Measurements from ENCODE around the gene CD27. TPM values are rescaled to one million over a fixed set of nuclear protein-coding genes. Genes with fewer than 3 reads are reported as not detected.

Gene CD27
- total RNA-seq, 2 experiments from 2014 or later: 18.0 to 48.3 TPM

DNA sequence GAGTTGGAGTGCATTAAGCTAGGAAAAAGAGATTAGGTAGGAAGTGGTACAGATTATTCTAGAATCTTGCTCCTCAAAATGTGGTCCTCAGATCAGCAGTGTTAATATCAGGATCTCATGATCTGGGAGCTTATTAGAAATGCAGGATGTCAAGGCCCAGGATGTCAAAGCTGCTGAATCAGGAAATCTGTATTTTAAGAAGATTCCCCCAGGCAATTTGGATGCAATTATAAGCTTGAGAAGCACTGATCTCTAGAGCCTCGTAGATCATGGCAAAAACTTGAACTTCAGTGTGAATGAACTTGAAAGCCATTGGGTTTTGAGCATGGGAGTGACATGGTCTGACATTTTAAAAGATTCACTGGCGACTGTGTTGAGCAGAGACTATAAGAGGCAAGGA lies 55.7 kb downstream of the CD27 start:
- peaks cover 96% of the 10 kb centered on the region for H3K36me3 ChIP-seq (ENCODE audit: insufficient read depth, low read length)

More for the DNA sequence above, 55.7 kb downstream of the CD27 start:
- Histone ChIP-seq H3K4me2 (ENCODE audit: low read length) (no peak overlapping the region), H3K9me2 (ENCODE audit: insufficient read depth, low read length) (no peaks in the 10 kb centered on the region), H3K27ac (ENCODE audit: low read depth, low read length, poor library complexity, severe bottlenecking) (no peak overlapping the region), H3K4me3 (ENCODE audit: low read depth, low read length, poor library complexity, severe bottlenecking) (no peak overlapping the region), H3K79me2 (ENCODE audit: insufficient read depth, low read depth, low read length) (peaks cover 76% of the 10 kb centered on the region), H3K9me3 (ENCODE audit: low read length) (no peaks in the 10 kb centered on the region), H2AFZ (ENCODE audit: low read length) (no peak overlapping the region), H3K4me1 (ENCODE audit: insufficient read depth, low read length, poor library complexity, severe bottlenecking) (peaks cover 20% of the 10 kb centered on the region), H4K20me1 (ENCODE audit: insufficient read depth, low read length) (no peaks in the 10 kb centered on the region)
- CTCF ChIA-PET (ENCODE audit: unreplicated experiment): no interaction called here
- no TSS peak for BruUV-seq (replicated peaks)
- DNase-seq (ENCODE audit: low spot score): no peak
- POLR2A ChIA-PET: interaction anchor here (1.2 to 1.5 kb wide), 2 partner anchors 29 to 34 kb away, joined by 3 to 4 read pairs; partner anchors contain the start of genes GAPDH and VAMP1
- TF ChIP-seq, protein P1, sequence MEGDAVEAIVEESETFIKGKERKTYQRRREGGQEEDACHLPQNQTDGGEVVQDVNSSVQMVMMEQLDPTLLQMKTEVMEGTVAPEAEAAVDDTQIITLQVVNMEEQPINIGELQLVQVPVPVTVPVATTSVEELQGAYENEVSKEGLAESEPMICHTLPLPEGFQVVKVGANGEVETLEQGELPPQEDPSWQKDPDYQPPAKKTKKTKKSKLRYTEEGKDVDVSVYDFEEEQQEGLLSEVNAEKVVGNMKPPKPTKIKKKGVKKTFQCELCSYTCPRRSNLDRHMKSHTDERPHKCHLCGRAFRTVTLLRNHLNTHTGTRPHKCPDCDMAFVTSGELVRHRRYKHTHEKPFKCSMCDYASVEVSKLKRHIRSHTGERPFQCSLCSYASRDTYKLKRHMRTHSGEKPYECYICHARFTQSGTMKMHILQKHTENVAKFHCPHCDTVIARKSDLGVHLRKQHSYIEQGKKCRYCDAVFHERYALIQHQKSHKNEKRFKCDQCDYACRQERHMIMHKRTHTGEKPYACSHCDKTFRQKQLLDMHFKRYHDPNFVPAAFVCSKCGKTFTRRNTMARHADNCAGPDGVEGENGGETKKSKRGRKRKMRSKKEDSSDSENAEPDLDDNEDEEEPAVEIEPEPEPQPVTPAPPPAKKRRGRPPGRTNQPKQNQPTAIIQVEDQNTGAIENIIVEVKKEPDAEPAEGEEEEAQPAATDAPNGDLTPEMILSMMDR (conservative IDR thresholded peaks at IDR 0.05; ENCODE audit: low read length): no peak
- no peak for TF ChIP-seq EZH2phosphoT487 (IDR thresholded peaks at IDR 0.05; ENCODE audit: borderline replicate concordance, low read depth, low read length)
- intact Hi-C loops (cut with micrococcal nuclease; ENCODE audit: unreplicated experiment): no loop called here

Other genes with a start within 250 kb of the CD27 start
- gene CD9, start 244.6 kb upstream of the CD27 start, total RNA-seq (2014; rRNA removed; shearing (Covaris generic)): not detected in 2 replicates
- not detected in 2 replicates for gene CD9, start 244.6 kb upstream of the CD27 start, total RNA-seq (2022)
- not detected in 2 replicates for gene PLEKHG6, start 134.3 kb upstream of the CD27 start, total RNA-seq (2014; rRNA removed; shearing (Covaris generic))
- not detected in 2 replicates for gene PLEKHG6, start 134.3 kb upstream of the CD27 start, total RNA-seq (2022)
- gene TNFRSF1A, start 102.9 kb upstream of the CD27 start, total RNA-seq (2014; rRNA removed; shearing (Covaris generic)): 23.4 and 37.3 TPM in 2 replicates
- gene TNFRSF1A, start 102.9 kb upstream of the CD27 start, total RNA-seq (2022): 50.9 and 55.7 TPM in 2 replicates
- gene SCNN1A, start 69.4 kb upstream of the CD27 start, total RNA-seq (2014; rRNA removed; shearing (Covaris generic)): 0.35 and 0.51 TPM in 2 replicates
- 1.0 and 1.3 TPM in 2 replicates for gene SCNN1A, start 69.4 kb upstream of the CD27 start, total RNA-seq (2022)
- gene LTBR, start 60.8 kb upstream of the CD27 start, total RNA-seq (2014; rRNA removed; shearing (Covaris generic)): not detected in 2 replicates
- not detected in 2 replicates for gene LTBR, start 60.8 kb upstream of the CD27 start, total RNA-seq (2022)
- gene TAPBPL, start 7.1 kb downstream of the CD27 start, total RNA-seq (2014; rRNA removed; shearing (Covaris generic)): 18.4 and 23.7 TPM in 2 replicates
- 22.2 and 25.5 TPM in 2 replicates for gene TAPBPL, start 7.1 kb downstream of the CD27 start, total RNA-seq (2022)
- 82.7 and 86.0 TPM in 2 replicates for gene VAMP1, start 25.7 kb downstream of the CD27 start, total RNA-seq (2014; rRNA removed; shearing (Covaris generic))
- gene VAMP1, start 25.7 kb downstream of the CD27 start, total RNA-seq (2022): 46.9 and 51.6 TPM in 2 replicates
- gene MRPL51, start 48.3 kb downstream of the CD27 start, total RNA-seq (2014; rRNA removed; shearing (Covaris generic)): 152 and 164 TPM in 2 replicates
- gene MRPL51, start 48.3 kb downstream of the CD27 start, total RNA-seq (2022): 280 and 338 TPM in 2 replicates
- gene NCAPD2, start 49.1 kb downstream of the CD27 start, total RNA-seq (2014; rRNA removed; shearing (Covaris generic)): 157 and 195 TPM in 2 replicates
- 225 and 267 TPM in 2 replicates for gene NCAPD2, start 49.1 kb downstream of the CD27 start, total RNA-seq (2022)
- gene GAPDH, start 89.6 kb downstream of the CD27 start, total RNA-seq (2014; rRNA removed; shearing (Covaris generic)): 3,369 and 3,801 TPM in 2 replicates
- gene GAPDH, start 89.6 kb downstream of the CD27 start, total RNA-seq (2022): 3,794 and 4,502 TPM in 2 replicates
- 16.9 and 25.4 TPM in 2 replicates for gene IFFO1, start 111.1 kb downstream of the CD27 start, total RNA-seq (2014; rRNA removed; shearing (Covaris generic))
- 30.5 and 32.3 TPM in 2 replicates for gene IFFO1, start 111.1 kb downstream of the CD27 start, total RNA-seq (2022)
- 87.9 and 116 TPM in 2 replicates for gene NOP2, start 123.3 kb downstream of the CD27 start, total RNA-seq (2014; rRNA removed; shearing (Covaris generic))
- gene NOP2, start 123.3 kb downstream of the CD27 start, total RNA-seq (2022): 86.5 and 100 TPM in 2 replicates
- 287 and 319 TPM in 2 replicates for gene CHD4, start 162.4 kb downstream of the CD27 start, total RNA-seq (2014; rRNA removed; shearing (Covaris generic))
- 247 and 267 TPM in 2 replicates for gene CHD4, start 162.4 kb downstream of the CD27 start, total RNA-seq (2022)
- 7.7 and 14.4 TPM in 2 replicates for gene LPAR5, start 191.0 kb downstream of the CD27 start, total RNA-seq (2014; rRNA removed; shearing (Covaris generic))
- gene LPAR5, start 191.0 kb downstream of the CD27 start, total RNA-seq (2022): 25.3 and 25.6 TPM in 2 replicates
- 3.6 and 4.4 TPM in 2 replicates for gene ACRBP, start 202.5 kb downstream of the CD27 start, total RNA-seq (2014; rRNA removed; shearing (Covaris generic))
- 9.3 and 9.4 TPM in 2 replicates for gene ACRBP, start 202.5 kb downstream of the CD27 start, total RNA-seq (2022)
- 27.1 and 38.1 TPM in 2 replicates for gene ING4, start 218.2 kb downstream of the CD27 start, total RNA-seq (2014; rRNA removed; shearing (Covaris generic))
- gene ING4, start 218.2 kb downstream of the CD27 start, total RNA-seq (2022): 30.8 and 37.0 TPM in 2 replicates
- 48.2 and 48.6 TPM in 2 replicates for gene ZNF384, start 244.4 kb downstream of the CD27 start, total RNA-seq (2014; rRNA removed; shearing (Covaris generic))
- 95.5 and 109 TPM in 2 replicates for gene ZNF384, start 244.4 kb downstream of the CD27 start, total RNA-seq (2022)

Measured in OCI-LY7 (cell line).